ENCODE measurements around the gene PTPRA. TPM values are rescaled to one million over a fixed set of nuclear protein-coding genes. Genes with fewer than 3 reads are reported as not detected.

Gene PTPRA
- total and polyA plus RNA-seq, 2 donors from 2014 or later: 33.1 to 70.3 TPM

- H3K9me3 ChIP-seq (ENCODE audit: control insufficient read depth in 2 of 3, insufficient read depth in 1 of 3, low read length in 3 of 3): no peaks in the 10 kb centered on the region
- H3K9ac ChIP-seq (ENCODE audit: low read length in 3 of 3): no peak overlapping the region
- DNase-seq (no peak), FAIRE-seq (no peak)
- intact Hi-C loops (cut with DNase I): no loop called here
- no peaks in the 10 kb centered on the region for H3K27me3 ChIP-seq (ENCODE audit: control insufficient read depth, insufficient read depth, low read length)
- peaks cover 0 to 5% (median 0%) of the 10 kb centered on the region in 3 donors for H3K36me3 ChIP-seq (ENCODE audit: control insufficient read depth in 2 of 3, insufficient read depth in 3 of 3, low read length in 3 of 3)
- H3K27ac ChIP-seq (ENCODE audit: low read depth in 2 of 2, low read length in 2 of 2): no peak overlapping the region
- no peaks in the 10 kb centered on the region for H3K4me1 ChIP-seq (ENCODE audit: control insufficient read depth in 2 of 3, insufficient read depth in 2 of 3, low read depth in 1 of 3, low read length in 3 of 3)
- no peak for TF ChIP-seq CTCF (IDR thresholded peaks at IDR 0.05; ENCODE audit: borderline replicate concordance, extremely low read depth, insufficient read depth)
- H3K4me3 ChIP-seq (ENCODE audit: low read length in 3 of 3): no peak overlapping the region
These were observed 75.7 kb downstream of the PTPRA start for GRCh38 chr20:2948968-2949367.

- no peak for FAIRE-seq
These were observed 79.5 kb downstream of the PTPRA start for GRCh38 chr20:2952766-2953165.

GRCh38 chr20:2955257-2955970 is 82.1 kb downstream of the PTPRA start:
- FAIRE-seq: no peak

More at GRCh38 chr20:2952766-2953165, 79.5 kb downstream of the PTPRA start:
- no peak for DNase-seq
- H3K9ac ChIP-seq (ENCODE audit: low read length in 3 of 3): no peak overlapping the region
- H3K27ac ChIP-seq (ENCODE audit: low read depth in 2 of 2, low read length in 2 of 2): no peak overlapping the region
- H3K36me3 ChIP-seq (ENCODE audit: control insufficient read depth in 2 of 3, insufficient read depth in 3 of 3, low read length in 3 of 3): peaks cover 0 to 6% (median 5%) of the 10 kb centered on the region in 3 donors
- no peaks in the 10 kb centered on the region for H3K9me3 ChIP-seq (ENCODE audit: control insufficient read depth in 2 of 3, insufficient read depth in 1 of 3, low read length in 3 of 3)
- no peak overlapping the region for H3K4me3 ChIP-seq (ENCODE audit: low read length in 3 of 3)
- TF ChIP-seq CTCF (IDR thresholded peaks at IDR 0.05; ENCODE audit: borderline replicate concordance, extremely low read depth, insufficient read depth): no peak
- no peaks in the 10 kb centered on the region for H3K27me3 ChIP-seq (ENCODE audit: control insufficient read depth, insufficient read depth, low read length)
- no peaks in the 10 kb centered on the region for H3K4me1 ChIP-seq (ENCODE audit: control insufficient read depth in 2 of 3, insufficient read depth in 2 of 3, low read depth in 1 of 3, low read length in 3 of 3)
- intact Hi-C loops (cut with DNase I): no loop called here

More at GRCh38 chr20:2955257-2955970, 82.1 kb downstream of the PTPRA start:
- TF ChIP-seq CTCF (IDR thresholded peaks at IDR 0.05; ENCODE audit: borderline replicate concordance, extremely low read depth, insufficient read depth): no peak
- intact Hi-C loops (cut with DNase I): no loop called here
- no peak overlapping the region for H3K4me3 ChIP-seq (ENCODE audit: low read length in 3 of 3)
- no peaks in the 10 kb centered on the region for H3K4me1 ChIP-seq (ENCODE audit: control insufficient read depth in 2 of 3, insufficient read depth in 2 of 3, low read depth in 1 of 3, low read length in 3 of 3)
- no peak overlapping the region for H3K27ac ChIP-seq (ENCODE audit: low read depth in 2 of 2, low read length in 2 of 2)
- DNase-seq: no peak
- H3K9ac ChIP-seq (ENCODE audit: low read length in 3 of 3): no peak overlapping the region
- no peaks in the 10 kb centered on the region for H3K9me3 ChIP-seq (ENCODE audit: control insufficient read depth in 2 of 3, insufficient read depth in 1 of 3, low read length in 3 of 3)
- peaks cover 2 to 6% (median 5%) of the 10 kb centered on the region in 3 donors for H3K36me3 ChIP-seq (ENCODE audit: control insufficient read depth in 2 of 3, insufficient read depth in 3 of 3, low read length in 3 of 3)
- H3K27me3 ChIP-seq (ENCODE audit: control insufficient read depth, insufficient read depth, low read length): no peaks in the 10 kb centered on the region
